Fibroblast of skin of back (primary cell): ENCODE results near the gene PRMT7.

Experiments used
- DNase-seq: peaks from one replicate; pipeline ENCODE4 v3.0.0-alpha.2; 2013

The PRMT7 gene

DNA sequence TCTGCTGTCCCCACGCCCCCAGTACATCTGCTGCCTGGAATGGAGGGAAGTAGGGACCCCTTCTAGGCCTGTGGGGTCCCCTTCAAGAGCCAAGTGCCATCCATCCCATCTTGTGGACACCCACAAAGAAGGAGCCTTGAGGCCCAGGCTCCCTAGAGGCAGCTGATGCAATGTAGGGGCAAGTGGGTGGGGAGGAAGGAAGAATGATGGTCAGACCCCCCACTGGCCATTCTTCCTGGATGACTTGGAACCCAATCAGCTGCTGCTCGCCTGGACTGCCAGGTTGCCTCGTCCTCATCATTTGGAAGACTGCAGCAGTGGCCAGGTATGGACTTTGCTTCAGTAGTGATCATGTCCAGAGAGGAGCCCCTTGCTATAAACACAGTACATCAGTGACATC lies 88.6 kb downstream of the PRMT7 start:
- peak; percentile 42 for DNase-seq

DNA sequence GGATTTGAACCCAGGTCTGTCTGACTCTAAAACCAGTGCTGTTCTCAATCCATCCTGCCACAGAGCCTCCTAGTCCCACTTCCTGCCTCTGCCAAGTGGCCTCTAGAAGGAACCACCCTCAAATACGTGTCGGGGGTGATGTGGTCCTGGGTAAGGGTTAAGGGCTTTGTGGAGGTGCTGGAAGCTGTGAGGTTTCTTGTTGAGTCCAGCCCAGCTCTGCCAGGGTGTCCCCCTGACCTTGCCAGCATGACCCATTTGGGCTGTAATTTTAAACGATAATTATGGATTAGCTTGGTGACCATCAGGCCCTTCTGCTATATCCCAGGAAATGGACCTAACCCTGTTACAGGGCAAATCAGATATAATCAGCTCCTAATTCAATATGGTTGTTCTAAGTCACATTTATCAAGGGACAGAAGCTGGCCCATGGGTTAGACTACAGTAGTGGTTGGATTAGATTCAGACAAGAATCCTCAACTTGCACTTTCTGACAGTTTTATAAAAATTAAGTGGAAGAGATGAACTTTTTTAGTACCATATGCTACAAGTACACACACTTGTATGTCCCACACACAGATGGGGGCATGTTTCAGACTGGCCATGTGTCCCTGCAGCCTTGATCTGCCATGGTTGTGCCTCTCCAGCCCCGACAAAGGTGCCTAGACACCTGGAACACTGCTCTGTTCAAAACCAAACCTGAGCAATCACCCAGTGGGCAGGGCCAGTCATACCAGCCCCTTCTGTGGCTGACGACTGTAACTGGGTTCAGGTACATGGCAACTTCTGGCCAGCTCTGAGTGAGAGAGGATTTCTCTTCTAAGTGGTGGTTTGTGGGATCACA lies 89.5 kb downstream of the PRMT7 start:
- no peak for DNase-seq

GRCh38 chr16:68400924-68401460 lies 90.2 kb downstream of the PRMT7 start:
- no peak for DNase-seq

DNA sequence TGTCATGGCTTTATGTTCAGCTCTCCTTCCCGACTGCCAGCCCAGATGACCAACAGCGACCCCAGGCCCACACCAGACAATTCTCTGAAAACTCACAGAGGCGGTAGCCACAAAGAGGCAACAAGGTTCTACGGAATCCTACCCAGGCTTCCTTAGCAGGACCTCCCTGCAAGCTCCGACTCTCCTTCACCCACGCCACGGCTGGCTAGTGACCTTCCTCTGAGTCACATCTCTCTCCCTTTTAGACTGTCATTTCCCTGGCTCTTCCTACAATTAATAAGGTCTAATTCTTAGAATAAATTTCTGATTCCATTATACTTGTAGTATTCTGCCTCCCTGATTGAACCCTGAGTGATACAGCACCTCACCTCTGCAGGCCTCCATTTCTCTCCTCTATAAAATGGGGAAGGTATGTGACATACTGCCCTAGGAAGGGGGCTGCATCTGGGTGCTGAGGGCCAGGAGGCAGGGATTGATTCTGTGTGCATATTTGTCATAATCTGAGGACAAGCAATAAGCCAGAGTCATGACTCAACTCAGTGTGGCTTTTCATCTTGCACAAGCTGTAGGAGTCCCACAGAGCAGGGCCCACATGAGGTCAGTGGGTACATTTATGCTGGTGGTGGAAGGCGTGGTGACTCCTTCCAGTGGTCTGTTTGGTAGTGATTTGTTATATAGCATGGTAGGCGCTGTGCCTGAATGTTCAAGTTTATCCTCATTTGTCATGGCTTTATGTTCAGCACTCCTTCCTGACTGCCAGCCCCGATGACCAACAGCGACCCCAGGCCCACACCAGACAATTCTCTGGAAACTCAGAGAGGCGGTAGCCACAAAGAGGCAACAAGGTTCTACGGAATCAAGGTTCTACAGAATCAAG lies 91.3 kb downstream of the PRMT7 start:
- peak; percentile 80 for DNase-seq

- peak; percentile 29 for DNase-seq
These were observed 91.9 kb downstream of the PRMT7 start for GRCh38 chr16:68402748-68403040.

DNA sequence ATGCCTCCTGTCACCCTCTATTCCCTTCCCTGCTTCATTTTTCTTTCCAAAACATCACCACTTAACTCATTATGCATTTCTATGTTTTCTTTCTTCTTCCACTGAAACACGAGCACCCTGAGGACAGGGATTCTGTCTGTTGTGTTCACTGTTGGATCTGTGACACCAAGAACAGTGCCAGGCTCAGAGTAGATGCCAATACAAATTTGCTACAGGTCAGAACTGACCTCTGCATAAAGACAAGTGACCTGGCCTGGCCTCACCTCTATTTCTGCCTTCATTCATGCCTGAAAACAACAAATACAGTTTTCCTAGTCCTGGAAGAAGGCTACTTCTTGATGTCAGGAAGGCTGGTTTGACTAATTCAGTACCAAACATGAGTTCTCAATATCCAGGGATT lies 92.4 kb downstream of the PRMT7 start:
- DNase-seq: no peak

- DNase-seq: no peak
These were observed 92.9 kb downstream of the PRMT7 start for GRCh38 chr16:68403704-68404103.

DNA sequence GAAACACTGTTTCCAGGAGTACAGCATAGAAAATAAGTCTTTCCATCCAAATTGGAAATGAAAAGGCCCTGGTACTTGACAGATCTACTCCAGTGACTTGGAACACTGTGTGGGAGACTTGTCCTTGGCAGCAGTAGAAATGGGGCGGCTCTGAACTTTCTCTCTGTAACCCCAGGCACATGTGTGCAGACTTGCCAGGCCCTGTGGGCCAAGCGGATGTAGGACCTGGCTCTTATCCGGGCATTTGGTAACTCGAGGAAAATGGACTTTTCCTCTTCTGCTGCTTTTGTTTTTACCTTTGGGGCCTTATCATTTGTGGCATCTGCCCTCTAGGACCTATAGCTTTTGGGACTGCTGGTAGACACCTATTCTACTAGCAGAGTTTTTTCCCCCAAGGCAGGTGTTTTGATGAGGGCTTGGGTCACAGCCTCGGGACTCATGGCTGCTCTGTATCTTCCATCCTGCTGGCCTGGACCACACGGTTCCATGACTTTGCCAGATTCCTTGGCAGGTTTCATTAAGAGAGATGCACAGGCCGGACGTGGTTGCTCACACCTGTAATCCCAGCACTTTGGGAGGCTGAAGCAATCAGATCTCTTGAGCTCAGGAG lies 94.0 kb downstream of the PRMT7 start:
- DNase-seq: no peak

DNA sequence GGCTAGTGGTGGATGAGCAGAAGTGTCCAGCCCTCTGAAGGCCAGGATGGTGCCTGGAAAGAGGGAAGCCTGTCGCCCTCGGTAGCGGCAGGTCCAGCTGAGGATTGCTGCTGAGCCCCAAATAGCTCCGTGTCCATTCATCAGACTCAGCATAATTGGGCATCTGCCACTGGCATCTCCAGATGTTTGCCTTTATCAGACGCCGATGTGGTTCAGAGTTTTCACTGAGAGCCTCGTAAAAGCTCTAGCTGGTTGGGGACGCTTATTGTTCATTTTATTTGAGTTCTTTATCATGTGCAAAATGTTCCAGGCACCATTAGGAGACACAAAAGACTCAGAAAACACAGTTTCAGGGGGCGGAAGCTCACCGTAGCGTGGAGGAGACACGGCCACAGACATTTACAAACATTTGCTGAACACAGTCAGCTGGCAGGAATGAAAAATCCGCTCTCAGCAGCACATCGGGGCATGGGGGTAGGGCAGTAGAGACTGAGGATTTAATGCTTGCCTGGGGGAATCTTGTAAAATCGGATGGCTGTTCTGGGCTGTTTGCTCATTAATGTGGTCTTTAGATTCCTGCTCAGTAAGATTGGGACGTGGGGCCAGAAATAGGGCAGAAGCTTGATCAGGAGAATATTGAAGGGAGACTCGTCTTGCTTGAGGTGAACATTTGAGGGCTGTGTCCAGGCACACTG lies 95.8 kb downstream of the PRMT7 start:
- DNase-seq: peak; percentile 64
